Left ventricle myocardium inferior (tissue), 1 donor: ENCODE data around the gene PDRG1. TPM values are rescaled to one million over a fixed set of nuclear protein-coding genes. Genes with fewer than 3 reads are reported as not detected.

Source experiments
- DNase-seq: peaks from one replicate; pipeline ENCODE4 v3.0.0-alpha.2; 2020
- H3K27ac ChIP-seq: fragments of 200-600 bp; replicated peaks from 2 replicates; pipeline ENCODE4 v1.8.0; 2021
- H3K27me3 ChIP-seq: fragments of 200-600 bp; 2 replicates; pipeline ENCODE4 v1.8.0; 2021; ENCODE audit warnings: low read depth
- H3K36me3 ChIP-seq: fragments of 200-600 bp; 2 replicates; pipeline ENCODE4 v1.8.0; 2021
- H3K4me1 ChIP-seq: fragments of 200-600 bp; 2 replicates; pipeline ENCODE4 v1.8.0; 2021
- H3K4me3 ChIP-seq: fragments of 200-600 bp; 2 replicates; pipeline ENCODE4 v1.8.0; 2021; ENCODE audit warnings: mild to moderate bottlenecking, moderate library complexity
- H3K9me3 ChIP-seq: fragments of 200-600 bp; replicated peaks from 2 replicates; pipeline ENCODE4 v1.8.0; 2021
- intact Hi-C: fragments of 100-400 bp; cut with micrococcal nuclease; formaldehyde crosslinking; loops from one replicate; pipeline ENCODE4 v1.11.0; 2022
- total RNA-seq: library from RNA; stranded (reverse); fragmentation: NEBNext Ultra II Directional; extraction: Animal tissue kit (Norgen Biotek cat#: 25700); gene quantifications from one replicate; pipeline ENCODE4 v1.2.1, GENCODE V29; 2021
- TF ChIP-seq, protein P1 (sequence below): fragments of 200-600 bp; IDR thresholded peaks from 2 replicates; pipeline ENCODE4 v1.8.0; 2021; ENCODE audit warnings: antibody characterized with exemption, mild to moderate bottlenecking, borderline replicate concordance
- donor health status: DM: no; HTN: yes; CAD: no; lungs with severe emphysema.

PDRG1 gene
- total RNA-seq, 1 donor from 2014 or later, result 10.4 TPM

GRCh38 chr20:31916708-31917107 is 35.1 kb downstream of the PDRG1 start:
- no peaks in the 10 kb centered on the region for H3K36me3 ChIP-seq
- intact Hi-C loops, result no loop called here
- H3K9me3 ChIP-seq, result no peaks in the 10 kb centered on the region
- no peak overlapping the region for H3K27ac ChIP-seq
- no peak for DNase-seq
- TF ChIP-seq, protein P1, sequence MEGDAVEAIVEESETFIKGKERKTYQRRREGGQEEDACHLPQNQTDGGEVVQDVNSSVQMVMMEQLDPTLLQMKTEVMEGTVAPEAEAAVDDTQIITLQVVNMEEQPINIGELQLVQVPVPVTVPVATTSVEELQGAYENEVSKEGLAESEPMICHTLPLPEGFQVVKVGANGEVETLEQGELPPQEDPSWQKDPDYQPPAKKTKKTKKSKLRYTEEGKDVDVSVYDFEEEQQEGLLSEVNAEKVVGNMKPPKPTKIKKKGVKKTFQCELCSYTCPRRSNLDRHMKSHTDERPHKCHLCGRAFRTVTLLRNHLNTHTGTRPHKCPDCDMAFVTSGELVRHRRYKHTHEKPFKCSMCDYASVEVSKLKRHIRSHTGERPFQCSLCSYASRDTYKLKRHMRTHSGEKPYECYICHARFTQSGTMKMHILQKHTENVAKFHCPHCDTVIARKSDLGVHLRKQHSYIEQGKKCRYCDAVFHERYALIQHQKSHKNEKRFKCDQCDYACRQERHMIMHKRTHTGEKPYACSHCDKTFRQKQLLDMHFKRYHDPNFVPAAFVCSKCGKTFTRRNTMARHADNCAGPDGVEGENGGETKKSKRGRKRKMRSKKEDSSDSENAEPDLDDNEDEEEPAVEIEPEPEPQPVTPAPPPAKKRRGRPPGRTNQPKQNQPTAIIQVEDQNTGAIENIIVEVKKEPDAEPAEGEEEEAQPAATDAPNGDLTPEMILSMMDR, result no peak
- H3K27me3 ChIP-seq, result peaks cover 40% of the 10 kb centered on the region
- no peak overlapping the region for H3K4me3 ChIP-seq
- no peaks in the 10 kb centered on the region for H3K4me1 ChIP-seq

DNA sequence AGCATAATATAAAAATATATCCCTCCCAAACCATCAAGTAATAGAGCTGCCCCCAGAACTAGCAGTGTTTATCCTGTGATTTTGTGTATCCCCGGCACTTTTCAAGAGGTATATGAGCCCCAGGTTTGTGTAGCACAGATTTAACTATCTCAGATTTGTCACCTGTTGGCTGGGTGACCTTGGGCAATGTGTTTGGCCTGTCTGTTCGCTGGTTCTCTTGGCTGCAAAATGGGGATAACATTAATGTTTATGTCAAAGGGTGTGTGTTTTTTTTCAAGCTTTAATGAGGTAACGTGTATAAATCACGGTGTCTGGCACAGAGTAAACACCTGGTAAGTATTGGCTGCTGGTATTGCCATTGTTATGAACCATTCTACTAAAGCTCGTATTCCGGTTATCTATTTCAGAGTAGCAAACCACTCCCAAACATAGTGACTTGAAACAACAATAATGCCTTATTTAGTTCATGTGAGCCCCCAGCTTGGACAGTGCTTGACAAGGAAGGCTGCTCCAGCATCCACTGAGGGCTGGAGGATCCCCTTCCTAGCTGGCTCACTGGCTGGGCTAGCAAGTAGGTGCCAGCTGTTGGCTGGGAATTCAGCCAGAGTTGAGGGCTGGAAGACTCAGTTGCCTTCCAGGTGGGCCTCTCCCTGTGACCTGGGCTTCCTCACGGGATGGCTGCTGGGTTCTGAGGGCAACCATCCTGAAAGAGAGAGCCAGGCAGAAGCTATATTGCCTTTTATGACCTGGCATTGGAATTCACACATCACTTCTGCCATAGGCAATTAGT is 36.2 kb downstream of the PDRG1 start:
- TF ChIP-seq, protein P1, result no peak
- Histone ChIP-seq H3K4me3 (no peak overlapping the region), H3K4me1 (no peaks in the 10 kb centered on the region), H3K36me3 (no peaks in the 10 kb centered on the region), H3K9me3 (no peaks in the 10 kb centered on the region), H3K27ac (no peak overlapping the region), H3K27me3 (peaks cover 40% of the 10 kb centered on the region)
- intact Hi-C loops, result no loop called here
- no peak for DNase-seq

- no peaks in the 10 kb centered on the region for H3K36me3 ChIP-seq
- DNase-seq, result no peak
- H3K27me3 ChIP-seq, result peaks cover 24% of the 10 kb centered on the region
- no peaks in the 10 kb centered on the region for H3K9me3 ChIP-seq
- H3K4me1 ChIP-seq, result no peaks in the 10 kb centered on the region
- intact Hi-C loops, result no loop called here
- TF ChIP-seq, protein P1, result no peak
- no peak overlapping the region for H3K27ac ChIP-seq
- H3K4me3 ChIP-seq, result no peak overlapping the region
Observed at GRCh38 chr20:31914170-31914569, 37.7 kb downstream of the PDRG1 start.

DNA sequence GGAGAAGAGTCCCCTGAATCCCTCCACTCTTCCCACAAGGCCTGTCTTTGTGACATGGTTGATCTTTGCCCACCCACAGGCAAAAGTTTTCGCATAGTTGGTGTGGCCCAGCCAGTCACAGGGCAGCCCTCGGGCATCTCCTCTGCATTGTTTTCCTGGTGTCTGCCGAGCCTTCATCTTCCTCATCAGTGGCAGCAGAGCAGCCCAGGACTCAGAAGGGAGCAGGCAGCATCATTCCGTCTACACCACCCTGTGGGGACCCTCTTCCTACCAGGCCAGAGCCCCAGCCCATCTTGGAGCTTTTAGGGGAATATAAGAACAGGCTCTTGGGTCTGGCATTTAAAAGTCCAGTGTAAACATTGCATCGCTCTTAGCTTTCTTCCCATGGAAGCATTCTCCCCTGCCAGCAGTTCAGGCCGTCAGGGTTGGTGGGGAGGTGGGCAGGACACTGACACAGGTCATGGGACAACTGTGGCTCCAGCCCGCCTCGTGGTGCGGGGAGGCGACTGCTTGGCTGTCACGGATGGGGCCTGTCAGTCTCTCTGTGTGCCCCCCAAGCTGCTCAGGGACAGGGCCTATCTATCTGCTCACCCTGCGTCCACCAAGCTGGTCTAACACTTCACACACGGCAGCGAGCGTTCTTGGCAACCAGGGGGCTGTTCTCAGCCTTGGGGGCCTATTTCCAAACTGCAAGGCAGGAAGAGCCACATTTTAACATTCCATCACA is 38.3 kb downstream of the PDRG1 start:
- intact Hi-C loops, result no loop called here
- Histone ChIP-seq H3K4me1 (no peaks in the 10 kb centered on the region), H3K9me3 (no peaks in the 10 kb centered on the region), H3K36me3 (no peaks in the 10 kb centered on the region), H3K27ac (no peak overlapping the region), H3K27me3 (peaks cover 19% of the 10 kb centered on the region), H3K4me3 (no peak overlapping the region)
- no peak for DNase-seq
- TF ChIP-seq, protein P1, result no peak

DNA sequence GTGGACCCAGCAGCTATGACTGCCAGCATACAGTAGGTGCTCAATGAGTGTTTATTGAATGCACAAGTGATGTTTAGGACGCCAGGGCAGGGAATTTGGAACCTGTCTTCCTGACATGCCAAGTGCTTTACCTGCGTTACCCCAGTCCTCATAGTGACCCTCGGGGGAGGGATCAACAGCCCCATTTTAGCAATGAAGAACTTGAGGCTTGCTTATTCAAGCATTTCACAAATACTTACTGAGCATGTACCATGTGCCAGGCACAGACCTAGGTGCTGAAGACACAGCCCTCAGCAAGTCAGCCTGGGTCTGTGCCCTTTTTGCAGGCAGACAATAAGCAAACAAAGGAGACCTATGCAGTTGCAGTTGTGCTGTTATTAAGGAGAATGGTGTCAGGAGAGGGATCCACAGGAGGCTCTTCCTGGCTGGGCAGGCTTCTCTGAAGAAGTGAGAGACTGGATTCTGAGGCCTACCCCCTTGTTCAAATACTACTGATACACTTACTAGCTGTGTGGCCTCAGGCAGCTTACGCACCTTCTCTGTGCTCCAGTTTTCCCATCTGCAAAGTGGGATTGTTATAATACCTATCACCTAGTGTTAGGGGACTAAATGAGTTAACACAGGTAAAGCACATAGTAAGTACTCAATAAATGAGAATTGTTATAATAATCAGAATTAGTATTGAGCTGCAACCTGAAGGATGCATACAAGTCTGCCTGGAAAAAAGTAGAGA is 41.6 kb downstream of the PDRG1 start:
- Histone ChIP-seq H3K36me3 (no peaks in the 10 kb centered on the region), H3K9me3 (no peaks in the 10 kb centered on the region), H3K27me3 (peaks cover 6% of the 10 kb centered on the region), H3K27ac (no peak overlapping the region), H3K4me3 (no peak overlapping the region), H3K4me1 (no peaks in the 10 kb centered on the region)
- DNase-seq, result no peak
- TF ChIP-seq, protein P1, result no peak
- intact Hi-C loops, result no loop called here
